CD14-positive monocyte (primary cell): ENCODE data around the gene AKAIN1. TPM values are rescaled to one million over a fixed set of nuclear protein-coding genes. Genes with fewer than 3 reads are reported as not detected.

Experiments
- DNase-seq, 3 donors: peaks; one replicate each; pipeline ENCODE4 v3.0.0-alpha.2; 2011 to 2022
- H2AFZ ChIP-seq: 2 replicates; pipeline ENCODE4 v1.6.0; 2012; ENCODE audit warnings: mild to moderate bottlenecking, low read depth, low read length, inconsistent platforms; ENCODE audit not compliant: insufficient read depth, poor library complexity, severe bottlenecking
- H3K27ac ChIP-seq, 2 donors: 1 replicate in 1 of 2; 2 replicates in 1 of 2; pipeline ENCODE4 v1.5.1; 2012 to 2013; ENCODE audit warnings: low read length in 2 of 2, control low read depth in 1 of 2, inconsistent platforms in 1 of 2, low read depth in 1 of 2, mild to moderate bottlenecking in 1 of 2
- H3K27me3 ChIP-seq, 2 donors: one replicate each; pipeline versions ENCODE4 v1.6.0 to v1.6.1; 2011 to 2013; ENCODE audit warnings: low read length in 2 of 2; ENCODE audit not compliant: control insufficient read depth in 2 of 2, insufficient read depth in 2 of 2
- H3K36me3 ChIP-seq, 2 donors: replicated peaks in 1 of 2; 1 replicate in 1 of 2; 2 replicates in 1 of 2; pipeline versions ENCODE4 v1.5.1 to v1.6.1; 2012 to 2013; ENCODE audit warnings: low read length in 2 of 2, control low read depth in 1 of 2, inconsistent platforms in 1 of 2, mild to moderate bottlenecking in 1 of 2; ENCODE audit not compliant: insufficient read depth in 2 of 2, control insufficient read depth in 1 of 2
- H3K4me1 ChIP-seq, 2 donors: 1 replicate in 1 of 2; 2 replicates in 1 of 2; pipeline versions ENCODE4 v1.5.1 to v1.6.1; 2012 to 2013; ENCODE audit warnings: low read length in 2 of 2, control low read depth in 1 of 2, inconsistent platforms in 1 of 2, mild to moderate bottlenecking in 1 of 2, moderate library complexity in 1 of 2; ENCODE audit not compliant: insufficient read depth in 2 of 2, control insufficient read depth in 1 of 2
- H3K4me2 ChIP-seq: replicated peaks from 2 replicates; pipeline ENCODE3; 2012; ENCODE audit warnings: low read length, moderate library complexity, mild to moderate bottlenecking; ENCODE audit not compliant: poor library complexity, severe bottlenecking; ENCODE audit errors: extremely low read depth
- H3K4me3 ChIP-seq, 3 experiments: fragments of 200-600 bp in 1 of 3; sonication (generic) in 1 of 3; replicated peaks in 1 of 3; 1 replicate in 2 of 3; 2 replicates in 1 of 3; pipeline ENCODE4 v1.5.1; 2011 to 2013; ENCODE audit warnings: low read length in 3 of 3, mild to moderate bottlenecking in 3 of 3, control low read depth in 2 of 3, low read depth in 2 of 3, inconsistent platforms in 1 of 3, moderate library complexity in 1 of 3
- H3K79me2 ChIP-seq: 2 replicates; pipeline ENCODE4 v1.6.0; 2012; ENCODE audit warnings: mild to moderate bottlenecking, control low read depth, inconsistent platforms, low read length, moderate library complexity; ENCODE audit not compliant: insufficient read depth
- H3K9ac ChIP-seq: 2 replicates; pipeline ENCODE4 v1.6.0; 2017; ENCODE audit warnings: low read length, mild to moderate bottlenecking; ENCODE audit not compliant: insufficient read depth, poor library complexity, severe bottlenecking
- H3K9me3 ChIP-seq, 2 donors: replicated peaks in 1 of 2; 1 replicate in 1 of 2; 2 replicates in 1 of 2; pipeline versions ENCODE4 v1.5.1 to v1.6.1; 2012 to 2013; ENCODE audit warnings: low read length in 2 of 2, control low read depth in 1 of 2; ENCODE audit not compliant: control insufficient read depth in 1 of 2, insufficient read depth in 1 of 2
- H4K20me1 ChIP-seq: 2 replicates; pipeline ENCODE4 v1.6.0; 2012; ENCODE audit warnings: mild to moderate bottlenecking, low read length, control low read depth, moderate library complexity; ENCODE audit not compliant: insufficient read depth
- H3K27ac Mint-ChIP-seq, 7 donors: one replicate each; pipeline ENCODE4 v1.8.0; 2020; ENCODE audit warnings: mild to moderate bottlenecking in 7 of 7, mixed read lengths in 7 of 7, moderate library complexity in 6 of 7, inconsistent platforms in 2 of 7
- H3K27me3 Mint-ChIP-seq, 3 donors: one replicate each; pipeline ENCODE4 v1.8.0; 2021 to 2022; ENCODE audit warnings: low read depth in 3 of 3, mild to moderate bottlenecking in 3 of 3, mixed read lengths in 3 of 3, moderate library complexity in 3 of 3, inconsistent platforms in 1 of 3
- H3K36me3 Mint-ChIP-seq, 2 donors: one replicate each; pipeline ENCODE4 v1.8.0; 2020; ENCODE audit warnings: mixed read lengths in 2 of 2, inconsistent platforms in 1 of 2, mild to moderate bottlenecking in 1 of 2
- H3K4me1 Mint-ChIP-seq: one replicate; pipeline ENCODE4 v1.8.0; 2020; ENCODE audit warnings: mild to moderate bottlenecking, mixed read lengths
- H3K4me3 Mint-ChIP-seq, 2 donors: one replicate each; pipeline ENCODE4 v1.8.0; 2020; ENCODE audit warnings: mild to moderate bottlenecking in 2 of 2, mixed read lengths in 2 of 2, moderate library complexity in 1 of 2
- H3K9me3 Mint-ChIP-seq, 7 donors: one replicate each; pipeline ENCODE4 v1.8.0; 2020 to 2022; ENCODE audit warnings: mixed read lengths in 7 of 7, mild to moderate bottlenecking in 6 of 7, moderate library complexity in 6 of 7, inconsistent platforms in 2 of 7
- CTCF ChIP-seq: fragments of 200-600 bp; IDR thresholded peaks from one replicate; pipeline ENCODE4 v1.8.0; 2022; ENCODE audit warnings: antibody characterized with exemption, mild to moderate bottlenecking
- WGBS: methylation state at CpG from one replicate; pipeline ENCODE4 v1.1.5; 2013; ENCODE audit warnings: missing lambda C conversion rate; ENCODE audit not compliant: insufficient coverage; 5-methylcytosine and 5-hydroxymethylcytosine counted together
- intact Hi-C, 2 donors: fragments of 100-400 bp; cut with micrococcal nuclease; formaldehyde crosslinking; loops; one replicate each; pipeline versions ENCODE4 v1.15.0 to v1.15.1; 2023
- polyA plus RNA-seq, 3 donors: library from polyadenylated mRNA; depleted of rRNA in 1 of 3; unstranded in 2 of 3; stranded (reverse) in 1 of 3; fragments of 300-500 nt in 2 of 3; fragments of >200 nt in 1 of 3; fragmentation: Illumina TruSeq in 2 of 3; gene quantifications; 1 replicate in 2 of 3; 2 replicates in 1 of 3; pipeline ENCODE4 v1.2.3, GENCODE V29; 2012 to 2021

Gene AKAIN1
- polyA plus RNA-seq, 3 donors, result not detected

GRCh38 chr18:5152343-5153020, 44.6 kb downstream of the AKAIN1 start:
- DNase-seq, result no peak
- WGBS, result 95% methylated on average over 4 of the region's 6 CpGs
- H2AFZ ChIP-seq, result no peak overlapping the region
- H3K36me3 ChIP-seq, result no peaks in the 10 kb centered on the region
- no peak overlapping the region for H3K9ac ChIP-seq
- Mint-ChIP-seq H3K27ac (no peak overlapping the region), H3K4me3 (no peak overlapping the region), H3K9me3 (peaks cover 2 to 20% (median 6%) of the 10 kb centered on the region in 7 donors), H3K27me3 (no peaks in the 10 kb centered on the region), H3K4me1 (no peaks in the 10 kb centered on the region), H3K36me3 (no peaks in the 10 kb centered on the region)
- H3K9me3 ChIP-seq, result no peaks in the 10 kb centered on the region
- H3K4me1 ChIP-seq, result no peaks in the 10 kb centered on the region
- H3K79me2 ChIP-seq, result no peaks in the 10 kb centered on the region
- H3K4me2 ChIP-seq, result no peak overlapping the region
- no peak overlapping the region for H3K4me3 ChIP-seq
- H3K27ac ChIP-seq, result no peak overlapping the region
- H3K27me3 ChIP-seq, result no peaks in the 10 kb centered on the region
- no peak for TF ChIP-seq CTCF
- intact Hi-C loops, result no loop called here
- H4K20me1 ChIP-seq, result no peaks in the 10 kb centered on the region

GRCh38 chr18:5150894-5151293, 46.2 kb downstream of the AKAIN1 start:
- H3K27ac Mint-ChIP-seq, result no peak overlapping the region
- no peaks in the 10 kb centered on the region for H3K27me3 ChIP-seq
- no peak for TF ChIP-seq CTCF
- H3K4me3 ChIP-seq, result no peak overlapping the region
- no peaks in the 10 kb centered on the region for H3K36me3 ChIP-seq
- H3K4me1 Mint-ChIP-seq, result no peaks in the 10 kb centered on the region
- H3K36me3 Mint-ChIP-seq, result no peaks in the 10 kb centered on the region
- no peaks in the 10 kb centered on the region for H3K9me3 ChIP-seq
- H4K20me1 ChIP-seq, result no peaks in the 10 kb centered on the region
- no peaks in the 10 kb centered on the region for H3K4me1 ChIP-seq
- intact Hi-C loops, result no loop called here
- H2AFZ ChIP-seq, result no peak overlapping the region
- no peak overlapping the region for H3K4me3 Mint-ChIP-seq
- no peak overlapping the region for H3K4me2 ChIP-seq
- H3K27me3 Mint-ChIP-seq, result no peaks in the 10 kb centered on the region
- no peak overlapping the region for H3K27ac ChIP-seq
- H3K79me2 ChIP-seq, result no peaks in the 10 kb centered on the region
- no CpG with 5 or more reads among the region's 1 CpG for WGBS
- peaks cover 2 to 20% (median 6%) of the 10 kb centered on the region in 7 donors for H3K9me3 Mint-ChIP-seq
- no peak for DNase-seq
- no peak overlapping the region for H3K9ac ChIP-seq
